ENCODE results near the gene TMA7B. TPM values are rescaled to one million over a fixed set of nuclear protein-coding genes. Genes with fewer than 3 reads are reported as not detected.

The TMA7B gene
- total and polyA plus RNA-seq, 8 donors = 0.13 to 0.17 TPM; not detected in 6

- no peaks in the 10 kb centered on the region for H3K36me3 ChIP-seq
- TF ChIP-seq, protein P1, sequence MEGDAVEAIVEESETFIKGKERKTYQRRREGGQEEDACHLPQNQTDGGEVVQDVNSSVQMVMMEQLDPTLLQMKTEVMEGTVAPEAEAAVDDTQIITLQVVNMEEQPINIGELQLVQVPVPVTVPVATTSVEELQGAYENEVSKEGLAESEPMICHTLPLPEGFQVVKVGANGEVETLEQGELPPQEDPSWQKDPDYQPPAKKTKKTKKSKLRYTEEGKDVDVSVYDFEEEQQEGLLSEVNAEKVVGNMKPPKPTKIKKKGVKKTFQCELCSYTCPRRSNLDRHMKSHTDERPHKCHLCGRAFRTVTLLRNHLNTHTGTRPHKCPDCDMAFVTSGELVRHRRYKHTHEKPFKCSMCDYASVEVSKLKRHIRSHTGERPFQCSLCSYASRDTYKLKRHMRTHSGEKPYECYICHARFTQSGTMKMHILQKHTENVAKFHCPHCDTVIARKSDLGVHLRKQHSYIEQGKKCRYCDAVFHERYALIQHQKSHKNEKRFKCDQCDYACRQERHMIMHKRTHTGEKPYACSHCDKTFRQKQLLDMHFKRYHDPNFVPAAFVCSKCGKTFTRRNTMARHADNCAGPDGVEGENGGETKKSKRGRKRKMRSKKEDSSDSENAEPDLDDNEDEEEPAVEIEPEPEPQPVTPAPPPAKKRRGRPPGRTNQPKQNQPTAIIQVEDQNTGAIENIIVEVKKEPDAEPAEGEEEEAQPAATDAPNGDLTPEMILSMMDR (IDR thresholded peaks at IDR 0.05) = no peak
- no peaks in the 10 kb centered on the region for H3K9me3 ChIP-seq
- no peak overlapping the region for H3K4me3 ChIP-seq
- no peak for DNase-seq
- no peak overlapping the region for H3K27ac ChIP-seq
- WGBS, 2 donors = 85 to 88% methylated on average over 8 of the region's 8 CpGs
- no peaks in the 10 kb centered on the region for H3K4me1 ChIP-seq
- intact Hi-C loops (cut with DNase I) = no loop called here
- ATAC-seq = no peak
- H3K27me3 ChIP-seq = no peaks in the 10 kb centered on the region
- FAIRE-seq = no peak
These were observed 40.0 kb upstream of the TMA7B start for GRCh38 chr22:39920134-39920743.

- no peaks in the 10 kb centered on the region for H3K36me3 ChIP-seq
- intact Hi-C loops (cut with DNase I) = no loop called here
- ATAC-seq (peak; percentile 69 to 83 (median 76)), FAIRE-seq (no peak), DNase-seq (peak in 2 of 6 donors; percentile 28 to 44)
- no peaks in the 10 kb centered on the region for H3K9me3 ChIP-seq
- WGBS, 2 donors = 10 to 13% methylated on average over 5 of the region's 5 CpGs
- no peaks in the 10 kb centered on the region for H3K4me1 ChIP-seq
- H3K27me3 ChIP-seq = no peaks in the 10 kb centered on the region
- H3K4me3 ChIP-seq = no peak overlapping the region
- no peak overlapping the region for H3K27ac ChIP-seq
- TF ChIP-seq, protein P1 (IDR thresholded peaks at IDR 0.05) = no peak
These were observed 36.5 kb upstream of the TMA7B start for GRCh38 chr22:39923696-39924095.

DNA sequence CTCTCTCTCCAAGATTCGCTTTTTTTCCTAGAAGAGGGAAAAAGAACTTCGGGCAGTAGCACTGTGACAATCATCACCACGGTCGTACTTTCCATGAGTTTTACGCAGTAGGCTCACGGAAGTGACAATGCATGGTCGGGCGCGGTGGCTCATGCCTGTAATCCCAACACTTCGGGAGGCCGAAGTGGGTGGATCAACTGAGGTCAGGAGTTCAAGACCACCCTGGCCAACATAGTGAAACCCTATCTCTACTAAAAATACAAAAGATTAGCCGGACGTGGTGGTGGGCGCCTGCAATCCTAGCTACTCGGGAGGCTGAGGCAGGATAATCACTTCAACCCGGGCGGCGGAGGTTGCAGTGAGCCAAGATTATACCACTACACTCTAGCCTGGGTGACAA lies 35.9 kb upstream of the TMA7B start:
- no peak for DNase-seq
- FAIRE-seq = no peak

DNA sequence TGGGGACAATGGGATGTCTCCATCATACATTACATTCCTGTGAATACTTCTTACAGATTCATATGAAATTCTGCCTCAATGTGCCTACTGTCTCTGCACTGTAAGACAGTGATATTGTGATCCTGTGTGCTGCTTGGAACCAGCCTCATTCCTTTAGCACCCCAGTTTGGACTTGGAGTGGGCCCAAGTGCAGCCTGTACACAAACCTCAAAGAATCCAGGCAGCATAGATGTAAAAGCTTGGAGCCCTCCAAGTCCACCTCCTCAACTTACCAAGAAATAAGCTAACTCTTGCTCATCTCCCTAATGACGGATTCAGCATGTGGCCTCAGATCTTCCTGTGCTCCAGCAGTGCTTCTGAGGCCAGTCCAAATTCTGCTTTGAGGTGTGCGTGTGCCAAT lies 34.9 kb upstream of the TMA7B start:
- TF ChIP-seq, protein P1 (IDR thresholded peaks at IDR 0.05) = no peak
- intact Hi-C loops (cut with DNase I) = no loop called here

More for the DNA sequence above, 35.9 kb upstream of the TMA7B start:
- no peaks in the 10 kb centered on the region for H3K4me1 ChIP-seq
- 88 to 91% methylated on average over 18 of the region's 18 CpGs for WGBS, 2 donors
- no peaks in the 10 kb centered on the region for H3K36me3 ChIP-seq
- no peak overlapping the region for H3K4me3 ChIP-seq
- no peaks in the 10 kb centered on the region for H3K27me3 ChIP-seq
- no peak overlapping the region for H3K27ac ChIP-seq
- ATAC-seq = no peak
- no peaks in the 10 kb centered on the region for H3K9me3 ChIP-seq
- intact Hi-C loops (cut with DNase I) = no loop called here
- TF ChIP-seq, protein P1 (IDR thresholded peaks at IDR 0.05) = no peak

GRCh38 chr22:39925909-39926679 lies 34.1 kb upstream of the TMA7B start:
- peak overlapping the region in 1 of 4 donors; percentile 48 for H3K27ac ChIP-seq

More for the DNA sequence above, 34.9 kb upstream of the TMA7B start:
- WGBS, 2 donors = 84 to 93% methylated on average over 2 of the region's 2 CpGs
- Histone ChIP-seq H3K27ac (no peak overlapping the region), H3K4me3 (no peak overlapping the region), H3K36me3 (no peaks in the 10 kb centered on the region), H3K27me3 (no peaks in the 10 kb centered on the region), H3K4me1 (no peaks in the 10 kb centered on the region), H3K9me3 (no peaks in the 10 kb centered on the region)
- FAIRE-seq (no peak), ATAC-seq (no peak), DNase-seq (no peak)

More at GRCh38 chr22:39925909-39926679, 34.1 kb upstream of the TMA7B start:
- ATAC-seq (peak in 3 of 4 donors; percentile 49 to 62 (median 54)), DNase-seq (no peak), FAIRE-seq (no peak)
- TF ChIP-seq, protein P1 (IDR thresholded peaks at IDR 0.05) = no peak
- Histone ChIP-seq H3K36me3 (no peaks in the 10 kb centered on the region), H3K4me3 (no peak overlapping the region), H3K27me3 (no peaks in the 10 kb centered on the region), H3K4me1 (no peaks in the 10 kb centered on the region), H3K9me3 (no peaks in the 10 kb centered on the region)
- intact Hi-C loops (cut with DNase I) = no loop called here
- 66 to 69% methylated on average over 8 of the region's 8 CpGs for WGBS, 2 donors
